Measurements from ENCODE around the gene PLXNA2. TPM values are rescaled to one million over a fixed set of nuclear protein-coding genes. Genes with fewer than 3 reads are reported as not detected.

Gene PLXNA2
- total and polyA plus RNA-seq, 2 of the 4 experiments (the other 2 are of a cell fraction), result 0.72 to 1.1 TPM

GRCh38 chr1:208047975-208048374, 196.2 kb downstream of the PLXNA2 start:
- no peaks in the 10 kb centered on the region for H3K79me1 ChIP-seq (ENCODE audit: low read depth in 1 of 2, low read length in 2 of 2)
- POLR2A ChIA-PET (ENCODE audit: unreplicated experiment), result no interaction called here
- peak overlapping the region; percentile 84 for H2AFZ ChIP-seq (replicated peaks; ENCODE audit: low read length, poor library complexity)
- no peak overlapping the region for H3K9ac ChIP-seq (ENCODE audit: low read depth, low read length)
- TF ChIP-seq RCOR1 (IDR thresholded peaks at IDR 0.05; ENCODE audit: insufficient replicate concordance, low read length), result no peak
- peak; percentile 71 for TF ChIP-seq MAFK (IDR thresholded peaks at IDR 0.05; ENCODE audit: low read depth, low read length)
- dilution Hi-C loops (cut with HindIII; ENCODE audit: low sequenced_read_pairs, unreplicated experiment) (no loop called here), intact Hi-C loops (cut with micrococcal nuclease) (no loop called here), in situ Hi-C loops (cut with MboI; ENCODE audit: low sequenced_read_pairs) (no loop called here)
- peak overlapping the region; percentile 28; the same call in 1 of the 2 replicates for H3K27ac ChIP-seq (ENCODE audit: insufficient read depth, low read length)
- H3K4me1 ChIP-seq (ENCODE audit: control insufficient read depth, insufficient read depth, low read length), result peaks cover 8% of the 10 kb centered on the region
- peak overlapping the region; percentile 50 for H2AK9ac ChIP-seq (replicated peaks; ENCODE audit: low read depth, low read length, poor library complexity)
- no peak overlapping the region for H2BK20ac ChIP-seq (ENCODE audit: low read depth, low read length)
- H3K56ac ChIP-seq (ENCODE audit: extremely low read depth, insufficient read depth, low read length), result no peak overlapping the region
- H2BK15ac ChIP-seq (ENCODE audit: low read depth, low read length), result no peak overlapping the region
- H4K5ac ChIP-seq (ENCODE audit: low read depth, low read length), result no peak overlapping the region
- no peaks in the 10 kb centered on the region for H3K9me3 ChIP-seq (ENCODE audit: control insufficient read depth, insufficient read depth, low read length)
- CTCF ChIA-PET, result no interaction called here
- no peaks in the 10 kb centered on the region for H4K20me1 ChIP-seq (ENCODE audit: insufficient read depth, low read length)
- no peak overlapping the region; the same call in 1 of the 2 replicates for H2BK120ac ChIP-seq (ENCODE audit: low read depth, low read length)
- H2AK5ac ChIP-seq (ENCODE audit: low read depth, low read length), result no peak overlapping the region
- no peak overlapping the region for H3K4me3 ChIP-seq (ENCODE audit: insufficient read depth, low read depth, low read length)
- H2BK5ac ChIP-seq (ENCODE audit: low read depth, low read length, poor library complexity, severe bottlenecking), result no peak overlapping the region
- WGBS, 2 experiments (ENCODE audit: extremely low coverage in 2 of 2, insufficient read length in 1 of 2), result no CpG with 5 or more reads among the region's 6 CpGs
- no peak overlapping the region for H4K91ac ChIP-seq (ENCODE audit: insufficient read depth, low read depth, low read length)
- no peak overlapping the region for H3K18ac ChIP-seq (ENCODE audit: low read depth, low read length)
- no peak for DNase-seq
- no peak overlapping the region for H3K4me2 ChIP-seq (ENCODE audit: low read depth, low read length)
- H3K23ac ChIP-seq (ENCODE audit: low read depth, low read length), result peak overlapping the region; percentile 3; the same call in 1 of the 2 replicates
- H3K9me1 ChIP-seq (ENCODE audit: insufficient read depth, low read length), result 0 out of 2 replicates have a peak, but pooled peaks cover 3% of the 10 kb centered on the region
- no peak overlapping the region for H3K4ac ChIP-seq (ENCODE audit: low read depth, low read length)
- H3K27me3 ChIP-seq (ENCODE audit: control insufficient read depth, insufficient read depth, low read length), result no peaks in the 10 kb centered on the region
- no TSS peak for BruUV-seq (replicated peaks)
- no peak overlapping the region for H3K14ac ChIP-seq (replicated peaks; ENCODE audit: low read depth, low read length)
- H3K36me3 ChIP-seq (ENCODE audit: control insufficient read depth, insufficient read depth, low read length), result no peaks in the 10 kb centered on the region
- peak; percentile 63 for ATAC-seq (ENCODE audit: low read depth)
- no peak overlapping the region for H4K8ac ChIP-seq (ENCODE audit: low read depth in 2 of 2, low read length in 2 of 2)
